GM12875 (cell line): Measurements from ENCODE around the gene KCNK2.

ENCODE experiments used
- H3K4me3 ChIP-seq: one replicate; pipeline ENCODE4 v1.5.1; 2011; ENCODE audit warnings: low read depth, low read length, control low read depth
- CTCF ChIP-seq: IDR thresholded peaks from 2 replicates; pipeline ENCODE4 v1.5.1; 2011; ENCODE audit warnings: low read depth, mild to moderate bottlenecking, control low read depth, inconsistent platforms, low read length, moderate library complexity, borderline replicate concordance; ENCODE audit not compliant: insufficient read depth

KCNK2 gene

GRCh38 chr1:215282557-215282956, 200.0 kb downstream of the KCNK2 start:
- no peak overlapping the region for H3K4me3 ChIP-seq
- TF ChIP-seq CTCF, result no peak

- H3K4me3 ChIP-seq, result no peak overlapping the region
- TF ChIP-seq CTCF, result no peak
Observed at GRCh38 chr1:215285013-215285800, 202.7 kb downstream of the KCNK2 start.
